SU-DHL-6 (cell line): ENCODE data around the gene TNS1.

Experiments
- CTCF ChIP-seq: fragments of 200-600 bp; sonication (generic); IDR thresholded peaks from one replicate; pipeline ENCODE4 v1.5.1; 2017; ENCODE audit warnings: antibody characterized with exemption, mild to moderate bottlenecking, low read length, moderate library complexity; ENCODE audit not compliant: insufficient read depth, poor library complexity, severe bottlenecking
- EZH2phosphoT487 ChIP-seq: fragments of 200-600 bp; sonication (generic), shearing (Covaris generic); conservative IDR thresholded peaks from 2 replicates; pipeline ENCODE4 v1.6.1; 2018; ENCODE audit warnings: mild to moderate bottlenecking, antibody characterized with exemption, low read length, moderate library complexity, mixed read lengths

- TF ChIP-seq CTCF = no peak
- TF ChIP-seq EZH2phosphoT487 = no peak
These were observed 102.6 kb downstream of the TNS1 start for GRCh38 chr2:217900010-217900779.
